ENCODE measurements around the gene EMC1. TPM values are rescaled to one million over a fixed set of nuclear protein-coding genes. Genes with fewer than 3 reads are reported as not detected.
"Not testable (repeated sequence)": the region's sequence is repeated elsewhere in the genome, so short reads cannot be mapped to it uniquely, and the experiment has no call there.

The EMC1 gene
- total and polyA plus RNA-seq, 7 experiments from 2014 or later = 18.6 to 43.7 (median 34.0) TPM

DNA sequence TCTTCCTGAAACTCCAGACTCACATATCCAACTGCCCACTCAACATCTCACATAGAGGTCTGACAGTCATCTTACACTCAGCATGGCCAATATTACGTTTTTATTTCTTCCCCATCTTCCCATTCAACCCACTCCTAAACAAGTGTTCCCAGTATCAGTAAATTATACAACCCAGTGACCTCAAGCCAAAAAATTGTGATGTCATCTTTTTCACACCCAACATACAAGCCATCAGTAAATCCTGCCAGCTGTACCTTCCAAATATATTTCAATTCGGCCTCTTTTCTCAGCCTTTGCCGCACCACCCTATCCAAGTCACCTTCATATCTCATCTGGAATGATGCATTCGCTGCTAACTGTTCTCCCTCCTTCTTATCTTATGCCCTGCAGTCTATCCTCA lies 60.9 kb downstream of the EMC1 start:
- H3K27ac Mint-ChIP-seq = peak overlapping the region in 2 of 9 donors; percentile 2 to 24

DNA sequence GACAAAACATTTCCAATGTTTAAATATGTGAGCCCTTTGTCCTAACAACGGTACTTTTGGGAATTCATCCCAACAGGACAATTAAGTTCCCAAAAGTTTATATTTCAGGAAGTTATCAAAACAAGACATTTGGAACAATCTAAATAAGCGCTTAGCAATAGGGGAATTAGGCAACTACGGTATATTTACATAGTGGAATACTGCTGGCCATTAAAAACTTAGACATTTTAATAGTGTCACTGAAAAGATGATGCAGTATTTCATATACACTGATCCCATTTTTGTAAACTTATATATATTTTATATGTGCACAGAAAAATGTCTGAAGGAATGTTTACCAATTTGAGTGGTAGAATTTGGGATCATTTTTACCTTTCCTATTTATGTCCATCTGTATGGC lies 62.1 kb downstream of the EMC1 start:
- Mint-ChIP-seq H3K27ac (peak overlapping the region in 1 of 9 donors; percentile 2), H3K9me3 (no peaks in the 10 kb centered on the region), H3K4me3 (no peak overlapping the region), H3K36me3 (peaks cover 36 to 72% (median 56%) of the 10 kb centered on the region in 5 donors), H3K27me3 (no peaks in the 10 kb centered on the region), H3K4me1 (peaks cover 0 to 20% (median 0%) of the 10 kb centered on the region in 7 donors)
- no peak overlapping the region for H3K4me3 ChIP-seq (ENCODE audit: low read length)
- H3K4me1 ChIP-seq (ENCODE audit: control insufficient read depth in 2 of 2, insufficient read depth in 2 of 2, low read length in 2 of 2) = no peaks in the 10 kb centered on the region
- intact Hi-C loops (cut with micrococcal nuclease) = loop anchor here in 1 of 2 donors (10.0 kb wide), 1 partner anchor 466 kb away; no protein-coding TSS in a partner anchor
- ATAC-seq (no peak), DNase-seq (no peak)
- H3K9me3 ChIP-seq (ENCODE audit: control insufficient read depth in 2 of 3, low read length in 3 of 3) = no peaks in the 10 kb centered on the region
- no peaks in the 10 kb centered on the region for H3K27me3 ChIP-seq (ENCODE audit: control insufficient read depth in 2 of 2, insufficient read depth in 2 of 2, low read length in 2 of 2)
- H3K27ac ChIP-seq (ENCODE audit: low read depth, low read length) = no peak overlapping the region
- POLR2A ChIA-PET = no interaction called here
- H3K36me3 ChIP-seq (ENCODE audit: control insufficient read depth in 2 of 3, insufficient read depth in 3 of 3, low read length in 3 of 3) = peaks cover 35 to 87% (median 45%) of the 10 kb centered on the region in 3 experiments
- CTCF ChIA-PET = no interaction called here

More for the DNA sequence above, 60.9 kb downstream of the EMC1 start:
- Mint-ChIP-seq H3K9me3 (no peaks in the 10 kb centered on the region), H3K4me1 (peaks cover 0 to 20% (median 0%) of the 10 kb centered on the region in 7 donors), H3K4me3 (no peak overlapping the region), H3K36me3 (peaks cover 38 to 66% (median 48%) of the 10 kb centered on the region in 5 donors), H3K27me3 (no peaks in the 10 kb centered on the region)
- H3K27ac ChIP-seq (ENCODE audit: low read depth, low read length) = no peak overlapping the region
- H3K4me1 ChIP-seq (ENCODE audit: control insufficient read depth in 2 of 2, insufficient read depth in 2 of 2, low read length in 2 of 2) = no peaks in the 10 kb centered on the region
- POLR2A ChIA-PET = no interaction called here
- DNase-seq = no peak
- CTCF ChIA-PET = interaction anchor here (0.5 kb wide), 1 partner anchor 1705 kb away, joined by 3 read pairs; no protein-coding TSS in a partner anchor
- intact Hi-C loops (cut with micrococcal nuclease) = no loop called here
- no peak for ATAC-seq
- H3K9me3 ChIP-seq (ENCODE audit: control insufficient read depth in 2 of 3, low read length in 3 of 3) = no peaks in the 10 kb centered on the region
- H3K4me3 ChIP-seq (ENCODE audit: low read length) = no peak overlapping the region
- peaks cover 35 to 77% (median 40%) of the 10 kb centered on the region in 3 experiments for H3K36me3 ChIP-seq (ENCODE audit: control insufficient read depth in 2 of 3, insufficient read depth in 3 of 3, low read length in 3 of 3)
- H3K27me3 ChIP-seq (ENCODE audit: control insufficient read depth in 2 of 2, insufficient read depth in 2 of 2, low read length in 2 of 2) = no peaks in the 10 kb centered on the region

DNA sequence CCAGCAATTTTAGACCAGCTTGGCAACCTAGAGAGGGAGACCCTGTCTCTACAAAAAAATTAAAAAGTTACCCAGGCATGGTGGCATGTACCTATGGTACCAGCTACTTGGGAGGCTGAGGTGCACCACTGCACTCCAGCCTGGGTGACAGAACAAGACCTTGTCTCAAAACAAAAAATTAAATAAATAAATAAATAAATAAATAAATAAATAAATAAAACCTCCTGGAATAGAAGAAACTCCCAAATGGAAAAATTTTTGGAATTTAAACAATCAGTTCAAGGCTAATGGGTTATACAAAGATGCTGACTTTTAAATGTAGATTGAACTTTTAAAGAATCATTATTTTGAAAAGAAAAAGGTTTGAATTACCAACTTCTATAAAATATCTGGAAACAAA lies 63.5 kb downstream of the EMC1 start:
- Histone ChIP-seq H3K4me1 (ENCODE audit: control insufficient read depth in 2 of 2, insufficient read depth in 2 of 2, low read length in 2 of 2) (no peaks in the 10 kb centered on the region), H3K36me3 (ENCODE audit: control insufficient read depth in 2 of 3, insufficient read depth in 3 of 3, low read length in 3 of 3) (peaks cover 33 to 90% (median 43%) of the 10 kb centered on the region in 3 experiments), H3K27ac (ENCODE audit: low read depth, low read length) (no peak overlapping the region), H3K4me3 (ENCODE audit: low read length) (no peak overlapping the region), H3K27me3 (ENCODE audit: control insufficient read depth in 2 of 2, insufficient read depth in 2 of 2, low read length in 2 of 2) (no peaks in the 10 kb centered on the region), H3K9me3 (ENCODE audit: control insufficient read depth in 2 of 3, low read length in 3 of 3) (no peaks in the 10 kb centered on the region)
- H3K9me3 Mint-ChIP-seq = no peaks in the 10 kb centered on the region
- DNase-seq (no peak), ATAC-seq (no peak)
- CTCF ChIA-PET = interaction anchor here (0.7 kb wide), 1 partner anchor 1572 kb away, joined by 3 read pairs; no protein-coding TSS in a partner anchor
- peaks cover 0 to 20% (median 0%) of the 10 kb centered on the region in 7 donors for H3K4me1 Mint-ChIP-seq
- POLR2A ChIA-PET = interaction anchor here (1.2 kb wide), 1 partner anchor 8 kb away, joined by 3 read pairs; no protein-coding TSS in a partner anchor
- no peaks in the 10 kb centered on the region for H3K27me3 Mint-ChIP-seq
- peak overlapping the region in 1 of 9 donors; percentile 56 for H3K27ac Mint-ChIP-seq
- no peak overlapping the region for H3K4me3 Mint-ChIP-seq
- intact Hi-C loops (cut with micrococcal nuclease) = loop anchor here in 1 of 2 donors (10.0 kb wide), 1 partner anchor 467 kb away; no protein-coding TSS in a partner anchor
- H3K36me3 Mint-ChIP-seq = peaks cover 34 to 70% (median 55%) of the 10 kb centered on the region in 5 donors

DNA sequence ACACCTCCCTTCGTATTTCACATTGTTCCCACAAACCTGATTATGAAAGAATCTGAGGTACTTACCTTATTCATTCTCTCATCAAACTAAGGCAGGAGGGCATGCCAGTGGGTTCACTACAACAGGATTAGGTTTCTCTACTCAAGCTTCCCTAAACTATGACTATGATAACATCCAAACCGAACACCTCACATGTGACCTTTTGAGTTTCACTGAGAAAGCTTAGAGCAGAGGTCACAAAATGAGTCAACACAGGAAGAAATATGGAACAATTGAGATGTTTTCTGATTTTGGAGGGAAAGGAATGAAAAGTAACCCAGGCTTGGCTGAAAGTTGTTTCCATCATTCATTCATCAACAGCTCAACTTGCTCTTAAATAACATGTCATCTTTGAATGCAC lies 65.3 kb downstream of the EMC1 start:
- H3K4me1 ChIP-seq (ENCODE audit: control insufficient read depth in 2 of 2, insufficient read depth in 2 of 2, low read length in 2 of 2) = no peaks in the 10 kb centered on the region
- H3K27me3 ChIP-seq (ENCODE audit: control insufficient read depth in 2 of 2, insufficient read depth in 2 of 2, low read length in 2 of 2) = no peaks in the 10 kb centered on the region
- no peaks in the 10 kb centered on the region for H3K9me3 ChIP-seq (ENCODE audit: control insufficient read depth in 2 of 3, low read length in 3 of 3)
- peaks cover 5 to 21% (median 10%) of the 10 kb centered on the region in 7 donors for H3K4me1 Mint-ChIP-seq
- no peak overlapping the region for H3K4me3 Mint-ChIP-seq
- H3K36me3 Mint-ChIP-seq = peaks cover 33 to 72% (median 59%) of the 10 kb centered on the region in 5 donors
- H3K9me3 Mint-ChIP-seq = no peaks in the 10 kb centered on the region
- H3K4me3 ChIP-seq (ENCODE audit: low read length) = no peak overlapping the region
- ChIA-PET POLR2A (no interaction called here), CTCF (interaction anchor here (1.2 kb wide), 1 partner anchor 476 kb away, joined by 3 read pairs; no protein-coding TSS in a partner anchor)
- no peak overlapping the region for H3K27ac ChIP-seq (ENCODE audit: low read depth, low read length)
- DNase-seq (no peak), ATAC-seq (no peak)
- peak overlapping the region in 2 of 9 donors; percentile 4 to 15 for H3K27ac Mint-ChIP-seq
- no peaks in the 10 kb centered on the region for H3K27me3 Mint-ChIP-seq
- intact Hi-C loops (cut with micrococcal nuclease) = loop anchor here in 1 of 2 donors (10.0 kb wide), 1 partner anchor 469 kb away; no protein-coding TSS in a partner anchor
- H3K36me3 ChIP-seq (ENCODE audit: control insufficient read depth in 2 of 3, insufficient read depth in 3 of 3, low read length in 3 of 3) = peaks cover 25 to 81% (median 35%) of the 10 kb centered on the region in 3 experiments

DNA sequence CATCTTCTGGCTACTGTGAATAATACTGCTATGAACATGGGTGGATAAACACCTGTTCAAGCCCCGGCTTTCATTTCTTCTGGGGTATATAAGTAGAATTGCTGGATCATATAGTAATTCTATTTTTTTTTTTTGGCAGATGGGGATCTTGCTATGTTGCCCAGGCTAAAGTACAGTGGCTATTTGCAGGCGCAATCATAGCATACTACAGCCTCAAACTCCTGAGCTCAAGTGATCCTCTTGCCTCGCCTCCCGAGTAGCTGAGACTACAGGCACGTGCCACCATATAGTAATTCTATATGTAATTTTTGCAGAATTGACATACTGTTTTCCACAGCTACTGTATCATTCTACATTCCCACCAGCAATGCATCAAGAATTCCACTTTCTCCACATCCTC lies 69.1 kb downstream of the EMC1 start:
- CTCF ChIA-PET = no interaction called here

DNA sequence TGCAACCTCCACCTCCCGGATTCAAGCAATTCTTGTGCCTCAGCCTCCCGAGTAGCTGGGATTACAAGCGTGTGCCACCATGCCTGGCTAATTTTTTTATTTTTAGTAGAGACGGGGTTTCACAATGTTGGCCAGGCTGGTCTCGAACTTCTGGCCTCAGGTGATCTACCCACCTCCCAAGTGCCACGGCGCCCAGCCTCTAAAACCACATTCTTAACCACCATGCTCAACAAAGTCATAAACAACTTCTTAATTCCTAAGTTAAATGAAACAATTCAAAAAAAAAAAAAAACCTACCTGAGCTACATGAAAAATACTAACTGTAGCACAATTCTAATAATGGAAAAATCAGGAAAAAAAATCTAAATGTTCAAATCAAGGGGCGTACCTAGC lies 71.1 kb downstream of the EMC1 start:
- peak overlapping the region in 8 of 10 donors; percentile 8 to 68 (median 54) for H3K4me3 Mint-ChIP-seq
- not testable (repeated sequence) for H3K27me3 Mint-ChIP-seq; H3K9me3 Mint-ChIP-seq; H3K27me3 ChIP-seq (ENCODE audit: control insufficient read depth in 2 of 2, insufficient read depth in 2 of 2, low read length in 2 of 2); H3K9me3 ChIP-seq (ENCODE audit: control insufficient read depth in 2 of 3, low read length in 3 of 3); ATAC-seq; H3K4me3 ChIP-seq (ENCODE audit: low read length)
- ChIA-PET POLR2A (interaction anchor here (0.9 to 1.6 kb wide), 4 partner anchors 13 to 212 kb away, joined by 3 to 5 read pairs (median 4); no protein-coding TSS in a partner anchor), CTCF (interaction anchor here (0.7 to 2.0 kb wide), 7 partner anchors 11 to 580 kb away, joined by 3 to 15 read pairs (median 3); no protein-coding TSS in a partner anchor)
- H3K27ac Mint-ChIP-seq = peak overlapping the region; percentile 70 to 95 (median 87)
- Histone ChIP-seq H3K27ac (ENCODE audit: low read depth, low read length) (peak overlapping the region; percentile 45), H3K36me3 (ENCODE audit: control insufficient read depth in 2 of 3, insufficient read depth in 3 of 3, low read length in 3 of 3) (peaks cover 26 to 68% (median 43%) of the 10 kb centered on the region in 3 experiments), H3K4me1 (ENCODE audit: control insufficient read depth in 2 of 2, insufficient read depth in 2 of 2, low read length in 2 of 2) (peaks cover 0 to 19% of the 10 kb centered on the region in 2 donors)
- H3K36me3 Mint-ChIP-seq = peaks cover 29 to 73% (median 55%) of the 10 kb centered on the region in 5 donors
- intact Hi-C loops (cut with micrococcal nuclease) = loop anchor here in 1 of 2 donors (2.0 to 10.0 kb wide), 2 partner anchors 29 to 475 kb away; no protein-coding TSS in a partner anchor
- DNase-seq = peak in 2 of 9 donors; percentile 0 to 5
- peaks cover 15 to 42% (median 31%) of the 10 kb centered on the region in 7 donors for H3K4me1 Mint-ChIP-seq

More for the DNA sequence above, 69.1 kb downstream of the EMC1 start:
- H3K36me3 ChIP-seq (ENCODE audit: control insufficient read depth in 2 of 3, insufficient read depth in 3 of 3, low read length in 3 of 3) = peaks cover 24 to 67% (median 50%) of the 10 kb centered on the region in 3 experiments
- Mint-ChIP-seq H3K36me3 (peaks cover 36 to 69% (median 58%) of the 10 kb centered on the region in 5 donors), H3K27ac (peak overlapping the region in 3 of 9 donors; percentile 5 to 87 (median 85)), H3K4me3 (no peak overlapping the region), H3K9me3 (peaks cover 0 to 3% (median 0%) of the 10 kb centered on the region in 11 donors), H3K4me1 (peaks cover 15 to 42% (median 33%) of the 10 kb centered on the region in 7 donors), H3K27me3 (no peaks in the 10 kb centered on the region)
- ATAC-seq = no peak
- no peak overlapping the region for H3K27ac ChIP-seq (ENCODE audit: low read depth, low read length)
- no peaks in the 10 kb centered on the region for H3K27me3 ChIP-seq (ENCODE audit: control insufficient read depth in 2 of 2, insufficient read depth in 2 of 2, low read length in 2 of 2)
- no peaks in the 10 kb centered on the region for H3K9me3 ChIP-seq (ENCODE audit: control insufficient read depth in 2 of 3, low read length in 3 of 3)
- no peak overlapping the region for H3K4me3 ChIP-seq (ENCODE audit: low read length)
- DNase-seq = no peak
- peaks cover 0 to 19% of the 10 kb centered on the region in 2 donors for H3K4me1 ChIP-seq (ENCODE audit: control insufficient read depth in 2 of 2, insufficient read depth in 2 of 2, low read length in 2 of 2)
- POLR2A ChIA-PET = no interaction called here
- intact Hi-C loops (cut with micrococcal nuclease) = loop anchor here in 1 of 2 donors (10.0 kb wide), 1 partner anchor 473 kb away; no protein-coding TSS in a partner anchor

All from naive thymus-derived CD4-positive, alpha-beta T cell (primary cell).